Measurements from ENCODE around the gene GLI3. TPM values are rescaled to one million over a fixed set of nuclear protein-coding genes. Genes with fewer than 3 reads are reported as not detected.

The GLI3 gene
- total RNA-seq, 2 experiments from 2014 or later, result not detected

DNA sequence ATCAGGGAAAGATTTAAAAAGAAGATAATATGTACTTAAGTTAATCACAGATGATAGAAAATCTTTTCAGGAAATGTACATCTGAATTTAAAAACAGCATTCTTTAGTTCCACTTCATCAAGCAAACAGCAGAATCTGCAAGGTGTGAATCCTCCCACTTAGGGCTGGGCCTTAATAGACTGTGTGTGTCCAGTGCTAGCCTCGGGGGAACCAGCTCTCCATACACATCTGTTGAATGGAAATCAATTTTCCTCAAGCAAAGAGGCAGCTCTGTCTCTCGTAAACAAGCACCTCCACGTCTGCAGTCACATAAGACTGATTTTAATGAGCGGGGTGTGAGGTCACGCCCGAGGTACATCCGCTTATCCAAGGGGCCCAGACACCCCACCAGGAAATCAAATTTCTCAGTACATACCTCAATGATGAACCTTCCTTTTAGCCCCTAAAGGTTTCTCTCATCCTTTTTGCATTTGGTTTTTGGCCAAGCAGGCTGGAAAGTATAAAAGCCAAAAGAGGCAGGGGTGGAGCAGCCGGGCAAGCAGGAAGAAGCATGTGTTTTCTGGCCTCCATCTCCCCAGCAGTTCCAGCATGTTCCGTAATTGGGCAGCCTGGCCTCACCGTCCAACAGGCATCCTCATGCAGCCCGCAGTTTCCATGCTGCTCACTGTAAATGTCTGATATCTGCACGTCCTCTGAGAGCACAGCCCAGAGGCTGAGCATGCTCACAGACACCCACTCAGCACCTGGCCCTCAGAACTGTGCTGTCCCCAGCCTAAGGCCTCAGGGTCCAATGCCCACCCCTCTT is 131.3 kb downstream of the GLI3 start:
- no peaks in the 10 kb centered on the region for H3K36me3 Mint-ChIP-seq (ENCODE audit: low read depth)
- H3K27me3 Mint-ChIP-seq, result peaks cover 1% of the 10 kb centered on the region
- CTCF ChIA-PET, result no interaction called here
- H3K4me3 Mint-ChIP-seq, result no peak overlapping the region
- TF ChIP-seq, protein P1, sequence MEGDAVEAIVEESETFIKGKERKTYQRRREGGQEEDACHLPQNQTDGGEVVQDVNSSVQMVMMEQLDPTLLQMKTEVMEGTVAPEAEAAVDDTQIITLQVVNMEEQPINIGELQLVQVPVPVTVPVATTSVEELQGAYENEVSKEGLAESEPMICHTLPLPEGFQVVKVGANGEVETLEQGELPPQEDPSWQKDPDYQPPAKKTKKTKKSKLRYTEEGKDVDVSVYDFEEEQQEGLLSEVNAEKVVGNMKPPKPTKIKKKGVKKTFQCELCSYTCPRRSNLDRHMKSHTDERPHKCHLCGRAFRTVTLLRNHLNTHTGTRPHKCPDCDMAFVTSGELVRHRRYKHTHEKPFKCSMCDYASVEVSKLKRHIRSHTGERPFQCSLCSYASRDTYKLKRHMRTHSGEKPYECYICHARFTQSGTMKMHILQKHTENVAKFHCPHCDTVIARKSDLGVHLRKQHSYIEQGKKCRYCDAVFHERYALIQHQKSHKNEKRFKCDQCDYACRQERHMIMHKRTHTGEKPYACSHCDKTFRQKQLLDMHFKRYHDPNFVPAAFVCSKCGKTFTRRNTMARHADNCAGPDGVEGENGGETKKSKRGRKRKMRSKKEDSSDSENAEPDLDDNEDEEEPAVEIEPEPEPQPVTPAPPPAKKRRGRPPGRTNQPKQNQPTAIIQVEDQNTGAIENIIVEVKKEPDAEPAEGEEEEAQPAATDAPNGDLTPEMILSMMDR (IDR thresholded peaks at IDR 0.05), result no peak
- H3K9me3 Mint-ChIP-seq, result no peaks in the 10 kb centered on the region
- H3K27ac Mint-ChIP-seq, result no peak overlapping the region
- POLR2A ChIA-PET, result no interaction called here
- no peaks in the 10 kb centered on the region for H3K4me1 Mint-ChIP-seq (ENCODE audit: low read depth)
- DNase-seq (no peak), ATAC-seq (no peak)
- intact Hi-C loops (cut with micrococcal nuclease), result no loop called here

DNA sequence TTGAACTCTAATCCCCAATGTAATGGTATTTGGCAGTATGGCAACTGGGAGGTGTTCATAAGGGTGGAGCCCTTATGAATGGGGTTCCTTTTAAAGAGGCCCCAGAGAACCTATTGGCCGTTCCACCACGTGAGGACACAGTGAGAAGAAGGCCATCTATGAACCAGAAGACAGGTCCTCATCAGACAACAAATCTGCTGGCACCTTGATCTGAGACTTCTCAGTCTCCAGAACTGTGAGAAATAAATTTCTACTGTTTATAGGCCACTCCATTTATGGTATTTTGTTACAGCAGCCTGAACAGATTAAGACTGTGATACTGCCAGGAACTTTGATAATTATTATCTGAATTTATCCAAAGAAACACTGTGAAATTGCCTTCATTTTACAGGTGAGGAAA is 132.3 kb downstream of the GLI3 start:
- Mint-ChIP-seq H3K27me3 (peaks cover 1% of the 10 kb centered on the region), H3K27ac (no peak overlapping the region), H3K36me3 (ENCODE audit: low read depth) (no peaks in the 10 kb centered on the region), H3K4me3 (no peak overlapping the region), H3K4me1 (ENCODE audit: low read depth) (no peaks in the 10 kb centered on the region), H3K9me3 (no peaks in the 10 kb centered on the region)
- TF ChIP-seq, protein P1 (IDR thresholded peaks at IDR 0.05), result no peak
- ATAC-seq (no peak), DNase-seq (no peak)
- intact Hi-C loops (cut with micrococcal nuclease), result no loop called here
- POLR2A ChIA-PET, result no interaction called here
- CTCF ChIA-PET, result no interaction called here

DNA sequence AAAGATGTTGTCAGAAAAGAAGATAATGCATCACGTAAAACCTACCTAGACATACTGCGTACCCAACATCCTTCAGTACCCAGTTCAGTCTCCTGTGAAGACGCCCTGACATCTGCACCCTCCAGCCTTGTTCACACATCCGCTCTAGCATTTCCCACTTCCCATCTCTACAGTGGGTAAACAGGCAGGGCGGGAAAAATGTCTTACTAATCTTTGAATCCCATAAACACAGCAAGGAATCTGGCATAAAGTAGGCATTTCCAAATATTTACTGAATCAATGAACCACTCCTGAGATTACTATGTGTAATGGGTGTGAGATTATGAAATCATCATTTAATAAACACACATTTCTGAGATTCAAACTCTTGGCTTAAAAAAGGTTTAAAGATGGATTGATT is 132.8 kb downstream of the GLI3 start:
- H3K9me3 Mint-ChIP-seq, result no peaks in the 10 kb centered on the region
- intact Hi-C loops (cut with micrococcal nuclease), result no loop called here
- POLR2A ChIA-PET, result no interaction called here
- CTCF ChIA-PET, result no interaction called here
- H3K36me3 Mint-ChIP-seq (ENCODE audit: low read depth), result no peaks in the 10 kb centered on the region
- TF ChIP-seq, protein P1 (IDR thresholded peaks at IDR 0.05), result no peak
- no peak overlapping the region for H3K4me3 Mint-ChIP-seq
- H3K27me3 Mint-ChIP-seq, result peaks cover 1% of the 10 kb centered on the region
- H3K27ac Mint-ChIP-seq, result no peak overlapping the region
- ATAC-seq (no peak), DNase-seq (no peak)
- no peaks in the 10 kb centered on the region for H3K4me1 Mint-ChIP-seq (ENCODE audit: low read depth)

DNA sequence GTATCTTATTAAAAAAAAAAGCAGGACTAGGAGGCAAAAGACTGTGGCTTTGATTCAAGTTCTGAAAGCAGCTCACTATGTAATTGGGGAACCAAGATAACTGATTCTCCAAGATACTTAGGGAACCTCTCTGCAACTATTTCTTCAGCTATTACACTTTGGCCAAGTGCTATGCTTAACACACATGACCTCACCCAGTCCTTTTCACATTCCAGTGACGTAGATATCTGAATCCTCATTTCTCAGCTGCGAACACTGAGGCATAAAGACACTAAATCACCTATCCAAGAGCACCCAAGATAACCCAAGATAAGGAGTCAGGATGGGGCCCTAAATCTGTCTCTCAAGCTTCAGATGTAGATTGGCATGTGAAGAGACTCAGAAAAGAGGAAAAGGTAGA is 133.6 kb downstream of the GLI3 start:
- Mint-ChIP-seq H3K4me3 (no peak overlapping the region), H3K36me3 (ENCODE audit: low read depth) (no peaks in the 10 kb centered on the region), H3K27ac (no peak overlapping the region), H3K4me1 (ENCODE audit: low read depth) (no peaks in the 10 kb centered on the region), H3K9me3 (no peaks in the 10 kb centered on the region), H3K27me3 (peaks cover 1% of the 10 kb centered on the region)
- intact Hi-C loops (cut with micrococcal nuclease), result no loop called here
- ChIA-PET CTCF (interaction anchor here (1.0 kb wide), 1 partner anchor 7 kb away, joined by 3 read pairs; no protein-coding TSS in a partner anchor), POLR2A (no interaction called here)
- ATAC-seq (no peak), DNase-seq (no peak)
- TF ChIP-seq, protein P1 (IDR thresholded peaks at IDR 0.05), result no peak

DNA sequence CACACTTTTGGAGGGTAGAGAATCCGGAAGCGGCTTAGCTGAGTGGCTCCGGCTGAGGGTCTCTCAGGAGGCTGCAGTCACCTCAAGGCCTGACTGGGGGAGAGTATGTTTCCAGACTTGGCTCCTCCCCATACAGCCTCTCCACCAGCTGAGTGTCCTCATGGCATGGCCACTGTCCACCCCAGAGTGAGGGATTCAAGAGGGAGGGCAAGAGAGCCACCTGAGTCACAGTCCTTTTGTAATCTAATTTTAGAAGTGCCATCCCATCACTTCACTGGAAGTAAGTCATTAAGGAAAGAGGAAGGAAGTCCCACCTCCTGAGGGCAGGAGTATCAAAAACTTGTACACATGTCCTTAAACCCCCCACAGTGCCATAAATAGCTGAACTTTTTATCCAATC is 134.0 kb downstream of the GLI3 start:
- peaks cover 1% of the 10 kb centered on the region for H3K27me3 Mint-ChIP-seq
- ATAC-seq, result no peak
- no peak overlapping the region for H3K27ac Mint-ChIP-seq
- DNase-seq, result no peak
- ChIA-PET POLR2A (no interaction called here), CTCF (interaction anchor here (1.0 kb wide), 1 partner anchor 8 kb away, joined by 3 read pairs; no protein-coding TSS in a partner anchor)
- H3K4me1 Mint-ChIP-seq (ENCODE audit: low read depth), result no peaks in the 10 kb centered on the region
- intact Hi-C loops (cut with micrococcal nuclease), result no loop called here
- H3K36me3 Mint-ChIP-seq (ENCODE audit: low read depth), result no peaks in the 10 kb centered on the region
- no peaks in the 10 kb centered on the region for H3K9me3 Mint-ChIP-seq
- no peak overlapping the region for H3K4me3 Mint-ChIP-seq
- TF ChIP-seq, protein P1 (IDR thresholded peaks at IDR 0.05), result no peak

Data from activated CD8-positive, alpha-beta T cell treated with anti-CD3 and anti-CD28 coated beads for 36 hours (primary cell).